Measurements from ENCODE around the gene ERRFI1.

Gene ERRFI1

GRCh38 chr1:8012955-8013354, 13.2 kb downstream of the ERRFI1 start:
- TF ChIP-seq, protein P1, sequence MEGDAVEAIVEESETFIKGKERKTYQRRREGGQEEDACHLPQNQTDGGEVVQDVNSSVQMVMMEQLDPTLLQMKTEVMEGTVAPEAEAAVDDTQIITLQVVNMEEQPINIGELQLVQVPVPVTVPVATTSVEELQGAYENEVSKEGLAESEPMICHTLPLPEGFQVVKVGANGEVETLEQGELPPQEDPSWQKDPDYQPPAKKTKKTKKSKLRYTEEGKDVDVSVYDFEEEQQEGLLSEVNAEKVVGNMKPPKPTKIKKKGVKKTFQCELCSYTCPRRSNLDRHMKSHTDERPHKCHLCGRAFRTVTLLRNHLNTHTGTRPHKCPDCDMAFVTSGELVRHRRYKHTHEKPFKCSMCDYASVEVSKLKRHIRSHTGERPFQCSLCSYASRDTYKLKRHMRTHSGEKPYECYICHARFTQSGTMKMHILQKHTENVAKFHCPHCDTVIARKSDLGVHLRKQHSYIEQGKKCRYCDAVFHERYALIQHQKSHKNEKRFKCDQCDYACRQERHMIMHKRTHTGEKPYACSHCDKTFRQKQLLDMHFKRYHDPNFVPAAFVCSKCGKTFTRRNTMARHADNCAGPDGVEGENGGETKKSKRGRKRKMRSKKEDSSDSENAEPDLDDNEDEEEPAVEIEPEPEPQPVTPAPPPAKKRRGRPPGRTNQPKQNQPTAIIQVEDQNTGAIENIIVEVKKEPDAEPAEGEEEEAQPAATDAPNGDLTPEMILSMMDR (IDR thresholded peaks at IDR 0.05; ENCODE audit: low read depth, low read length) = no peak
- no peaks in the 10 kb centered on the region for H3K27me3 ChIP-seq (ENCODE audit: insufficient read depth, low read depth, severe bottlenecking)
- H3K4me3 ChIP-seq (ENCODE audit: low read depth, low read length) = no peak overlapping the region
- no peak for DNase-seq
- peaks cover 27% of the 10 kb centered on the region for H3K36me3 ChIP-seq
- no peaks in the 10 kb centered on the region for H3K9me3 ChIP-seq (ENCODE audit: severe bottlenecking)
- H3K27ac ChIP-seq = no peak overlapping the region

GRCh38 chr1:8011923-8012858, 13.9 kb downstream of the ERRFI1 start:
- TF ChIP-seq, protein P1 (IDR thresholded peaks at IDR 0.05; ENCODE audit: low read depth, low read length) = no peak
- no peaks in the 10 kb centered on the region for H3K9me3 ChIP-seq (ENCODE audit: severe bottlenecking)
- H3K36me3 ChIP-seq = peaks cover 27% of the 10 kb centered on the region
- no peak for DNase-seq
- H3K4me3 ChIP-seq (ENCODE audit: low read depth, low read length) = no peak overlapping the region
- H3K27me3 ChIP-seq (ENCODE audit: insufficient read depth, low read depth, severe bottlenecking) = no peaks in the 10 kb centered on the region
- no peak overlapping the region for H3K27ac ChIP-seq

GRCh38 chr1:8011016-8011415, 15.1 kb downstream of the ERRFI1 start:
- TF ChIP-seq, protein P1 (IDR thresholded peaks at IDR 0.05; ENCODE audit: low read depth, low read length) = no peak
- H3K27ac ChIP-seq = no peak overlapping the region
- H3K27me3 ChIP-seq (ENCODE audit: insufficient read depth, low read depth, severe bottlenecking) = no peaks in the 10 kb centered on the region

GRCh38 chr1:8010080-8010664, 15.9 kb downstream of the ERRFI1 start:
- TF ChIP-seq, protein P1 (IDR thresholded peaks at IDR 0.05; ENCODE audit: low read depth, low read length) = no peak
- peaks cover 26% of the 10 kb centered on the region for H3K36me3 ChIP-seq
- no peak overlapping the region for H3K27ac ChIP-seq
- DNase-seq = no peak
- H3K27me3 ChIP-seq (ENCODE audit: insufficient read depth, low read depth, severe bottlenecking) = no peaks in the 10 kb centered on the region
- no peaks in the 10 kb centered on the region for H3K9me3 ChIP-seq (ENCODE audit: severe bottlenecking)
- no peak overlapping the region for H3K4me3 ChIP-seq (ENCODE audit: low read depth, low read length)

More at GRCh38 chr1:8011016-8011415, 15.1 kb downstream of the ERRFI1 start:
- Histone ChIP-seq H3K4me3 (ENCODE audit: low read depth, low read length) (no peak overlapping the region), H3K36me3 (peaks cover 27% of the 10 kb centered on the region), H3K9me3 (ENCODE audit: severe bottlenecking) (no peaks in the 10 kb centered on the region)
- DNase-seq = no peak

DNA sequence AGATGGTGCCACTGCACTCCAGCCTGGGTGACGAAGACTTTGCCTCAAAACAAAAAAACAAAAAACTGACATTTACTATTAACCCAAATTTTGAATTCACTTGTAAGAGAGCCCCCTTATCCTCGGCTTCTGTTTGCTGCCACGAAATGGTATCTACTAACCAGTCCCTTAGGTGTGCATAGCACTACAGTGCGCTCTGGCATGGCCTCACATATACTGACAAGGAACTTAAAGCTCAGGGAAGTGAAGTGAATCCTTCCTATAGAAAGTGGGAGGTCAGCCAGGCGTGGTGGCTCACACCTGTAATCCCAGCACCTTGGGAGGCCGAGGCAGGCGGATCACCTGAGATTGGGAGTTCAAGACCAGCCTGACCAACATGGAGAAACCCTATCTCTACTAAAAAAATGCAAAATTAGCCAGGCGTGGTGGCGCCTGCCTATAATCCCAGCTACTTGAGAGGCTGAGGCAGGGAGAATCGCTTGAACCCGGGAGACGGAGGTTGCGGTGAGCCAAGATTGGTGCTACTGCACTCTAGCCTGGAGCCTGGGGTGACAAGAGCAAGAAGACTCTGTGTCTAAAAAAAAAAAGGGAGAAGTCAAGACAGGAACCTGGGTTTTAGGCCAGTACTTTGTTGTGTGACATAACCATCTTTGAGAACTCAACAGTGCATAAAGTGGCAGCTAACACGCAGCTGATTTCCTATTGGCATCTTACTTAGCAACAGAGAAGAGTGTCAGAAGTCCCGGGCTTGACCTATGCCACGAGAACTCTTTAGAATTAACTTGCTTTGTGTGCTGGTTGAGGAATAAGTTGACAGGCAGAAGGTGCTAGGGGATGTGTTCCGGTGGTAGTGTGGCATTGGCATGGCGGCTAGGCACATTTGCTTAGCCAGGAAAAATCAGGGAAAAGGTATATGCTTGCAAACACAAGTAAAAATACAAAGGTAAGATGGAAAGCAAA, 16.8 kb downstream of the ERRFI1 start:
- no peak for DNase-seq
- no peak overlapping the region for H3K4me3 ChIP-seq (ENCODE audit: low read depth, low read length)
- TF ChIP-seq, protein P1 (IDR thresholded peaks at IDR 0.05; ENCODE audit: low read depth, low read length) = no peak

More for the DNA sequence above, 16.8 kb downstream of the ERRFI1 start:
- Histone ChIP-seq H3K36me3 (peaks cover 21% of the 10 kb centered on the region), H3K27me3 (ENCODE audit: insufficient read depth, low read depth, severe bottlenecking) (no peaks in the 10 kb centered on the region), H3K27ac (no peak overlapping the region), H3K9me3 (ENCODE audit: severe bottlenecking) (no peaks in the 10 kb centered on the region)
